Stromal cell of bone marrow (primary cell): Measurements from ENCODE around the gene ZNF487.
"Not testable (repeated sequence)": the region's sequence is repeated elsewhere in the genome, so short reads cannot be mapped to it uniquely, and the experiment has no call there.

Experiments
- DNase-seq: peaks from one replicate; pipeline ENCODE4 v3.0.0-alpha.2; 2012; ENCODE audit warnings: low read depth

The ZNF487 gene

DNA sequence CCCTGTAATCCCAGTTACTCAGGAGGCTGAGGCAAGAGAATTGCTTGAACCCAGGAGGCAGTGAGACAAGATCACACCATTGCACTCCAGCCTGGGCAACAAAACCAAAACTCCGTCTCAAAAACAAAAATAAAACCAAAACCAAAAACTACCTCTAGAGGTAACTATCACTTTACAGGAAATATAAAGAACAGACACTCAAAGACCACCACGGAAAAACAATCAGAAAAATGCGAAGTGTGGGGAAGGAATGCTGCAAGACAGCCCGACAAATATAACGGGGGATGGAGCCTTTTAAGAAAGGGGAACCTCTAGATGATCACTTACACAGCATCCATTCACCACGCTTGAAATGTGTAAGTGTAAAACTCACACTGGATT is 32.2 kb upstream of the ZNF487 start:
- no peak for DNase-seq

- DNase-seq = no peak
Measured at GRCh38 chr10:43407148-43407575, 29.7 kb upstream of the ZNF487 start.

DNA sequence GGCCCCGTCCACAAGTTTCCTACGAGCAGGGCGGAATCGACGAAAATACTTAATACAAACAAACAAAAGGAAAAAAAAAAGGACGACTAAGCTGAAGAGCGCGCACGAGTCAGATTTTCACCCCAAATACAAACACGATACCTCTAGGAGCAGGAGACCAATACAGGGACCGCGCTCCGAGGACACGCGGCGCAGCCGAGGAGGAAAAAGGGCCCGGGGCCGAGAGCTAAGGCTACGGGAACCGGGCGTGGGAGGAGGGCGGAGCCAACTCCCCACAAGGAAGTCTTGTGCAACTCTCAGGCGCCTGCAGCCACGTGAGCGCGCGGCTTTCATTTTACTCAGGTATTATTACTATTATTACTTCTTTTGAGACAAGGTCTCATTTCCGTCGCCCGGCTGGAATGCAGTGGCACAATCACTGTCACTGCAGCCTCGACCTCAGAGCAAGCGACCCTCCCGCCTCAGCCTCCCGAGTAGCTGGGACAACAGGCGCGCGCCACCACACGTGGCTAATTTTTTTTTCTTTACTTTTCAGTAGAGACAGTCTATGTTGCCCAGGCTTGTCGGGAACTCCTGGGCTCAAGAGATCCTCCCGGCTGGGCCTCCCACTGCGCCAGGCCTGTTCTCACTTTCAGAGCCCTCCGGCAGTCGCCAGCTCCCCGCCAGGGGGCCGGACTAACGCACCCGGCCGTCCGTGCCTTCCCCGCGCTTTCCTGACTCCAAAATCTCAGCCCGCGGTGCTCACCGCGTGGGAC is 29.2 kb upstream of the ZNF487 start:
- peak; percentile 84 for DNase-seq

- DNase-seq = no peak
Measured at GRCh38 chr10:43408331-43408709, 28.6 kb upstream of the ZNF487 start.

DNA sequence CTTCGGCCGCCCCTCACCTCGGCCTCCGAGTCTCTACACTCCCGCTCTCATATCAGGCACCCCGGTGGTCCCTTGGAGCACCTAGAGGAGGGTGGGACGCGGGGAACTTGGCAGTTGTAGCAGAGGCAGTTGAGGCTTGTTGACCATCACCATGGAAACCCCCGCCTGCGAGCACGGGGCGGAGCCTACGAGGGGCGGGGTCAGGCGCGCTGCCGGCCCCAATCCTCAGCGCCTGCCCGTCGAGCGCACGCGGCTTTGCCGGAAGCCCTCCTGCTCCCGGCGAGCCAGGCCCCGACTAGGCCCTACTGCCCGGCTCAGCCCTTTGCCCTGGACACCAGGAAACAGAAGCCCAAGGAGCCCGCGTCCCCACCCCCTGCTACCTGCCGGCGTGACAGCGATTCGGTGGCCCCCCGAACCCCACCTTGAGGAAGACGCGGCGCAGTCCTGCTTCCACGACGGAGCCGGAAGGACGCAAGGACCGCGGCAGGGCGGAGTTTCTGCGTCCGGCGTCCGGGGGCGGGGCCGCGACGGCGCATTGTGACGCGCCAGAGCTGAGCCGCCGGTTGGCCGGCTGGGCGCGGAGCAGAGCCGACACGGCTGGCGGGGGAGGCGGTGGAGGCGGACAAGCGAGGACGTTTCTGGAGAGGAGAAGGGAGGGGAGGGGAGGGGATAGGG is 28.1 kb upstream of the ZNF487 start, which contains the start of gene HNRNPF:
TSS of gene HNRNPF (minus strand) at position 477 of the 675 bp plus-strand sequence. CDS start 21,302 bp downstream, outside the sequence.
- peak; percentile 91 for DNase-seq

- DNase-seq = no peak
Measured at GRCh38 chr10:43409385-43410109, 27.4 kb upstream of the ZNF487 start.

DNA sequence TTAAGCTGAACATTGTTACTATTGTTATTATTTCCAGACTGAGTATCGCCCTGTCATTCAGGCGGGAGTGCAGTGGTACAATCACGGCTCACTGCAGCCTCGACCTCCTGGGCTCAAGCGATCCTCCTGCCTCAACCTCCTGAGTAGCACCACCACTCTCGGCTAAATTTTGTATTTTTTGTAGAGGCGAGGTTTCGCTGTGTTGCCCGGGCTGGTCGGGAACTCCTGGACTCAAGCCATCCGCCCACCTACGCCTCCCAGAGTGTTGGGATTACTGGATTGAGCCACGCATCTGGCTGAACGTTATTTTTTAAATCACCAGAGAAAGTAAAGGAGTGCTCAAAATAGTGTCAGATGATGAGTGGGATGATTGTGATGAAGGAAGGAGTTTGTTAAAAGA is 26.6 kb upstream of the ZNF487 start:
- no peak for DNase-seq

GRCh38 chr10:43411536-43411935 is 25.4 kb upstream of the ZNF487 start:
- DNase-seq = no peak

DNA sequence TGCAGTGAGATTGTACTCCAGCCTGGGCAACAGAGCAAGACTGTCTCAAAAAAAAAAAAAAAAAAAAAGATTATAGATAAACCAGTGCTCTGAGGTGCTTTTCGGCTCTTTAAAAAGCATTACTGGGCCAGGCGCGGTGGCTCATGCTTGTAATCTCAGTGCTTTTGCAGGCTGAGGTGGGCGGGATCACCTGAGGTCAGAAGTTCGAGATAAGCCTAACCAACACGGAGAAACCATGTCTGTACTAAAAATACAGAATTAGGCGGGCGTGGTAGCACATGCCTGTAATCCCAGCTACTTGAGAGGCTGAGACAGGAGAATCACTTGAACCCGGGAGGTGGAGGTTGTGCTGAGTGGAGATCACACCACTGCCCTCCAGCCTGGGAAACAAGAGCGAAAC is 21.4 kb upstream of the ZNF487 start:
- no peak for DNase-seq

- DNase-seq = no peak
Measured at GRCh38 chr10:43417950-43418768, 18.8 kb upstream of the ZNF487 start.

DNA sequence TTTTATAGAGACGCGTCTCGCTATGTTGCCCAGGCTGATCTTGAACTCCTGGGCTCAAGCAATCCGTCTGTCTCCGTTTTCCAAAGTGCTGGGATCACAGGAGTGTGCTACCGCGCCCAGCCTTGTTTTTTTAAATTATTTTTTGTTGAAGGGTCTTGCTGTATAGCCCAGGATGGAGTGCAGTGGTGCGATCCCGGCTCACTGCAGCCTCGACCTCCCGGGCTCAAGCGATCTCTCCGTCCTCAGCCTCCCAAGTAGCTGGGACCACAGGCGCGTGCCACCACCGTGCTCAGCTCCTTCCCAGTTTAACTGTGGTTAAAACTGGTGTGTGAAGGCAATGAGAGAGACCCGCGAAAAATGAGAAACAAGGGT is 16.9 kb upstream of the ZNF487 start:
- no peak for DNase-seq

GRCh38 chr10:43420369-43421200 is 16.3 kb upstream of the ZNF487 start:
- DNase-seq = peak; percentile 84

GRCh38 chr10:43421201-43421507 is 15.8 kb upstream of the ZNF487 start:
- no peak for DNase-seq

DNA sequence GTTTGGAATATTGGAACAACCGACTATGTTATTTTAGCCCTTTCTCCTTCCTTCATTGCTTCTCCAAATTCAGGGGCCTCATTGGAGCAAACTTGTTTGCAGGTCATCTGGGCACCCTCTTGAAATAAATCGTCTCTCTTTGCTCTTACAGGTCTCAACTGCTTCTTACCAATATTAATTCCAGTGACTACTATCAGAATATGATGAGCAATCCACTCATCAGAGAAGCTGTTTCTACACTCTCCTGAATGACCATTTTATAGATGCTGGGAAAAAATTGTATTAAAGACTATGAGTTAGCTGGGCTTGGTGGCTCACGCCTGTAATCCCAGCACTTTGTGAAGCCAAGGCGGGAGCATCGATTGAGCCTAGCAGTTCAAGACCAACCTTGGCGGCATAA is 15.4 kb upstream of the ZNF487 start:
- no peak for DNase-seq

DNA sequence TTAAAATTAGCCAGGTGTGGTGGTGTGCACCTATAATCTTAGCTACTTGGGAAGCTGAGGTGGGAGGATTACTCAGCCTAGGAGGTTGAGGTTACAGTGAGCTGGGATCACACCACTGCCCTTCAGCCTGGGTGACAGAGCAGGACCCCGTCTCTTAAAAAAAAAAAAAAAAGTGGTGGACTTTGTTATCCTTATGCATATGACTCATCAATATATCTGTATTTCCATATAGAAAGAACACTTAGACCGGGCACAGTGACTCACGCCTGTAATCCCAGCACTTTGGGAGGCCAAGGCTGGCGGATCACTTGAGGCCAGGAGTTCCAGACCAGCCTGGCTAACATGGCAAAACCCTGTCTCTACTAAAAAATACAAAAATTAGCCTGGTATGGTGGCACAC is 15.0 kb upstream of the ZNF487 start:
- DNase-seq = not testable (repeated sequence)

DNA sequence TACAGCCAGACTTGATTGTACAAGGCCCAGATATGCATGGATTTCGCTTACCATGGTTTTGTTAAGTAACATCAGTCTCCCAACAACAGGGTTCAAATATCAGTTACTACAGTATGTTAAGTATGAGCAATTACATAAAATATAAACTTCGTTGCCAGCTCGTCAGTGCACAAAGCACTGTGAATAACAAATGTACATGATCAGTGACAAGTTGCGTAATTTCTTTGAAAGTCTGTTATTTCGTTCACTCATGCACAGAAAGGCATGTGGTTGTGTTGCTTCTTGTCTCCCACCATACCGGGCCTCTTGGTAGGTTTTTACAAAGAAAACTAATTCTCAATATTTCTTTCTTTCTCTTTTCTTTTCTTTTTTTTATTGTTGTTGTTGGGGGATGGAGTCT is 12.5 kb upstream of the ZNF487 start:
- DNase-seq = no peak

DNA sequence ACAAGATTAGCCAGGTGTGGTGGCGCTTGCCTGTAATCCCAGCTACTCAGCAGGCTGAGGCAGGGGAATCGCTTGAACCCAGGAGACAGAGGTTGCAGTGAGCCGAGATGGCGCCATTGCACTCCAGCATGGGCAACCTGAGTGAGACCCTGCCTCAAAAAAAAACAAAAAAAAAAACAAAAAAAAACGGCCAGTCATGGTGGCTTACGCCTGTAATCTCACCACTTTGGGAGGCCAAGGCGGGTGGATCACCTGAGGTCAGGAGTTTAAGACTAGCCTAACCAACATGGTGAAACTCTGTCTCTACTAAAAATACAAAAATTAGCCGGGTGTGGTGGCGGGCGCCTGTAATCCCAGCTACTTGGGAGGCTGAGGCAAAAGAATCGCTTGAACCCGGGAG is 10.4 kb upstream of the ZNF487 start:
- not testable (repeated sequence) for DNase-seq

DNA sequence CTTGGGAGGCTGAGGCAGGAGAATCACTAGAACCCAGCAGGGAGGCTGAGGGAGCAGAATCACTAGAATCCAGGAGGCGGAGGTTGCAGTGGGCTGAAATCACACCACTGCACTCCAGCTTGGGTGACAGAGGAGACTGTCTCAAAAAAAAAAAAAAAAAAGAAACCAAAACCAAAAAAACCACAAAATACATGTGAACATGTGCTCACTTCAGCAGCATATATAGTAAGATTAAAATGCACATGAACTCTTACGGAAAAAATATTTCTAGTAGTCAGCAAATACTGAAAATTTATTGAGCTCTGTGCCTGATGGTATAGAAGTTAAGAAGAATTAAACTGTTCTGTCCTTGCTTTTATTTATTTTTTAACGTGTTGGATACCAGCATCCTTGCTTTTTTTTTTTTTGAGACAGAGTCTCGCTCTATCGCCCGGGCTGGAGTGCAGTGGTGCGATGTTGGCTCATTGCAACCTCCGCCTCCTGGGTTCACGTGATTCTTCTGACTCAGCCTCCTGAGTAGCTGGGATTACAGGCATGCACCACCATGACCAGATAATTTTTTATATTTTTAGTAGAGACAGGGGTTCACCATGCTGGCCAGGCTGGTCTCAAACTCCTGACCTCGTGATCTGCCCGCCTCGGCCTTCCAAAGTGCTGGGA is 9.6 kb upstream of the ZNF487 start:
- no peak for DNase-seq

DNA sequence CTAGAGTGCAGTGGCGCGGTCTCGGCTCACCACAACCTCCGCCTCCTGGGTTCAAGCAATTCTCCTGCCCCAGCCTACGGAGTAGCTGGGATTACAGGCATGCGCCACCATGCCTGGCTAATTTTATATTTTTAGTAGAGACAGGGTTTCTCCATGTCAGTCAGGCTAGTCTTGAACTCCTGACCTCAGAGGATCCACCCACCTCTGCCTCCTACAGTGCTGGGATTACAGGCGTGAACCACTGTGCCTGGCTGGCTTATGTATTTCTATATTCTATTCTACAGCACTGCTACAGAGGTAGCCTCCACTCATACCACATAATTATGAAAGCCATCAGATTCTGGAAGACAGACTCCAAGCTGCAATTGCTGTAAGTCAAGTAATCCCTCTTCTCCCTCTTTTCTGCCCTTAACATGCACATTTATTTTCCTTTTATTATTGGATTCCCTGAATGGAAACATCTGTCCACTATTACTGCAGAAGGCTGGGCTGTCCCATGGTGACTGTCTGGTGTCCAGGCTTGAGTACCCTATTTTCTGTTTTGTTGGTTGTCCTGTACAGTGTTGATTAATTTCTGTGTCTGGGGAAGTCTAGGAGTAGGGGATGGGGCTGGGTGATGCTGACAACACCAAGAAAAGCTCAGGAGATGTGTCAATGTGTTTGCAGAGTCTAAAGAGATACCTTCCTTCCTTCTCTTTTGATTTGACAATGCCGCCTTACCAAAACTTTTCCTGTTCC is 5.8 kb upstream of the ZNF487 start:
- DNase-seq = no peak
